Nephron (organoid): Measurements from ENCODE around the gene RGR.

ENCODE experiments used
- H3K27ac Mint-ChIP-seq, 3 experiments: 2 replicates each; pipeline ENCODE4 v1.8.0; 2020; ENCODE audit warnings: mixed read lengths in 3 of 3, mild to moderate bottlenecking in 2 of 3, moderate library complexity in 1 of 3
- H3K27me3 Mint-ChIP-seq: 2 replicates; pipeline ENCODE4 v1.8.0; 2021; ENCODE audit warnings: low read depth, mild to moderate bottlenecking, moderate library complexity, mixed read lengths
- H3K36me3 Mint-ChIP-seq: 2 replicates; pipeline ENCODE4 v1.8.0; 2020; ENCODE audit warnings: low read depth, mixed read lengths
- H3K4me1 Mint-ChIP-seq: 2 replicates; pipeline ENCODE4 v1.8.0; 2020; ENCODE audit warnings: mixed read lengths
- H3K4me3 Mint-ChIP-seq, 3 experiments: 2 replicates each; pipeline ENCODE4 v1.8.0; 2020; ENCODE audit warnings: mild to moderate bottlenecking in 3 of 3, mixed read lengths in 3 of 3, moderate library complexity in 2 of 3
- H3K9me3 Mint-ChIP-seq: 2 replicates; pipeline ENCODE4 v1.8.0; 2020; ENCODE audit warnings: mixed read lengths
- CTCF ChIP-seq, 3 experiments: fragments of 200-600 bp; sonication (generic); IDR thresholded peaks; one replicate each; pipeline ENCODE4 v1.5.0; 2021; ENCODE audit warnings: antibody characterized with exemption in 3 of 3; ENCODE audit not compliant: unreplicated experiment in 3 of 3

RGR gene

GRCh38 chr10:84221916-84222315, 22.9 kb upstream of the RGR start:
- no peak for TF ChIP-seq CTCF (IDR thresholded peaks at IDR 0.05; ENCODE audit: unreplicated experiment in 3 of 3)
- Mint-ChIP-seq H3K27ac (no peak overlapping the region), H3K9me3 (no peaks in the 10 kb centered on the region), H3K4me3 (no peak overlapping the region), H3K27me3 (peaks cover 16% of the 10 kb centered on the region), H3K36me3 (no peaks in the 10 kb centered on the region), H3K4me1 (no peaks in the 10 kb centered on the region)

GRCh38 chr10:84224411-84225028, 20.3 kb upstream of the RGR start:
- Mint-ChIP-seq H3K4me1 (no peaks in the 10 kb centered on the region), H3K36me3 (no peaks in the 10 kb centered on the region), H3K4me3 (no peak overlapping the region), H3K27me3 (peaks cover 18% of the 10 kb centered on the region), H3K9me3 (no peaks in the 10 kb centered on the region), H3K27ac (no peak overlapping the region)
- TF ChIP-seq CTCF (IDR thresholded peaks at IDR 0.05; ENCODE audit: unreplicated experiment in 3 of 3): no peak

- Mint-ChIP-seq H3K4me1 (no peaks in the 10 kb centered on the region), H3K9me3 (no peaks in the 10 kb centered on the region), H3K27ac (no peak within 1 kb of the TSS), H3K4me3 (no peak within 1 kb of the TSS), H3K27me3 (peaks cover 23% of the 10 kb centered on the region), H3K36me3 (no peaks in the 10 kb centered on the region)
- TF ChIP-seq CTCF (IDR thresholded peaks at IDR 0.05; ENCODE audit: unreplicated experiment in 3 of 3): no peak
Measured at GRCh38 chr10:84225427-84226173, 19.3 kb upstream of the RGR start, which contains the start of gene LRIT2. LRIT2 (minus strand) TSS chr10:84225544; CDS start chr10:84225520, 24 bp downstream.

GRCh38 chr10:84226616-84227015, 18.2 kb upstream of the RGR start:
- H3K27ac Mint-ChIP-seq: no peak overlapping the region
- no peaks in the 10 kb centered on the region for H3K36me3 Mint-ChIP-seq
- no peaks in the 10 kb centered on the region for H3K9me3 Mint-ChIP-seq
- peaks cover 30% of the 10 kb centered on the region for H3K27me3 Mint-ChIP-seq
- no peak for TF ChIP-seq CTCF (IDR thresholded peaks at IDR 0.05; ENCODE audit: unreplicated experiment in 3 of 3)
- H3K4me3 Mint-ChIP-seq: no peak overlapping the region
- no peaks in the 10 kb centered on the region for H3K4me1 Mint-ChIP-seq

- Mint-ChIP-seq H3K9me3 (no peaks in the 10 kb centered on the region), H3K27me3 (peaks cover 25% of the 10 kb centered on the region), H3K27ac (no peak overlapping the region), H3K36me3 (no peaks in the 10 kb centered on the region), H3K4me3 (no peak overlapping the region), H3K4me1 (no peaks in the 10 kb centered on the region)
- no peak for TF ChIP-seq CTCF (IDR thresholded peaks at IDR 0.05; ENCODE audit: unreplicated experiment in 3 of 3)
Measured at GRCh38 chr10:84227810-84228209, 17.0 kb upstream of the RGR start.

- Mint-ChIP-seq H3K4me3 (no peak overlapping the region), H3K36me3 (no peaks in the 10 kb centered on the region)
Measured at GRCh38 chr10:84230359-84230758, 14.5 kb upstream of the RGR start.

More at GRCh38 chr10:84230359-84230758, 14.5 kb upstream of the RGR start:
- no peak for TF ChIP-seq CTCF (IDR thresholded peaks at IDR 0.05; ENCODE audit: unreplicated experiment in 3 of 3)
- Mint-ChIP-seq H3K4me1 (no peaks in the 10 kb centered on the region), H3K27me3 (peaks cover 21% of the 10 kb centered on the region), H3K27ac (no peak overlapping the region), H3K9me3 (no peaks in the 10 kb centered on the region)
